ENCODE data around the gene CALCR. TPM values are rescaled to one million over a fixed set of nuclear protein-coding genes. Genes with fewer than 3 reads are reported as not detected.

Gene CALCR
- total and polyA plus RNA-seq, 2 of the 4 experiments (the other 2 are of a cell fraction) = not detected

DNA sequence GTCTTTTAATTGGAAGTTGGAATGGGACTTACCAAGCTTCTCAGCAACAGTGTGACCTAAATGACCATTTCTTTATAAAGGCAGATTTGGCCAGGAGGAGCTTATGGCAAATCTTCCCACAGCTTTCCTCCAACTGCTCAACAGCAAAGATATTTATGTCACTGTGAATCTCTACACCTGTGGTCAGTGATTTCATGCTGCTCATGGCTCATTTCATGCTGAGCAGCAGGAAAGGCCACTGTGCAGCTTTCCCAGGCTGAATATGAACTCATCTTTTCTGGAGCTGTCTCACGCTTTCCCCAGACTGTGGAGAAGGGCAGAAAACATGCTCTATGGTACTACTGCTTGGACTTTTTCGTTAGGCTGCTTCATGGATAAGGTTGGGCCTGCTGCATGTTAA is 29.8 kb downstream of the CALCR start:
- ATAC-seq (ENCODE audit: low read depth) (no peak), DNase-seq (no peak)
- Histone ChIP-seq H3K56ac (ENCODE audit: extremely low read depth, insufficient read depth, low read length) (no peak overlapping the region), H2AFZ (replicated peaks; ENCODE audit: low read length, poor library complexity) (no peak overlapping the region), H2AK9ac (replicated peaks; ENCODE audit: low read depth, low read length, poor library complexity) (no peak overlapping the region), H4K5ac (ENCODE audit: low read depth, low read length) (no peak overlapping the region), H3K79me1 (ENCODE audit: low read depth in 1 of 2, low read length in 2 of 2) (no peaks in the 10 kb centered on the region), H3K9me1 (ENCODE audit: insufficient read depth, low read length) (no peaks in the 10 kb centered on the region), H3K23ac (ENCODE audit: low read depth, low read length) (no peak overlapping the region), H3K27ac (ENCODE audit: insufficient read depth, low read length) (no peak overlapping the region), H4K91ac (ENCODE audit: insufficient read depth, low read depth, low read length) (no peak overlapping the region), H2BK20ac (ENCODE audit: low read depth, low read length) (no peak overlapping the region), H3K4me1 (ENCODE audit: control insufficient read depth, insufficient read depth, low read length) (no peaks in the 10 kb centered on the region), H4K8ac (ENCODE audit: low read depth in 2 of 2, low read length in 2 of 2) (no peak overlapping the region), H3K36me3 (ENCODE audit: control insufficient read depth, insufficient read depth, low read length) (no peaks in the 10 kb centered on the region), H2BK15ac (ENCODE audit: low read depth, low read length) (no peak overlapping the region), H3K18ac (ENCODE audit: low read depth, low read length) (no peak overlapping the region), H2BK5ac (ENCODE audit: low read depth, low read length, poor library complexity, severe bottlenecking) (no peak overlapping the region), H2BK120ac (ENCODE audit: low read depth, low read length) (no peak overlapping the region), H2AK5ac (ENCODE audit: low read depth, low read length) (no peak overlapping the region), H3K27me3 (ENCODE audit: control insufficient read depth, insufficient read depth, low read length) (no peaks in the 10 kb centered on the region; the same call in 1 of the 2 replicates), H3K4me2 (ENCODE audit: low read depth, low read length) (no peak overlapping the region), H4K20me1 (ENCODE audit: insufficient read depth, low read length) (no peaks in the 10 kb centered on the region), H3K9me3 (ENCODE audit: control insufficient read depth, insufficient read depth, low read length) (no peaks in the 10 kb centered on the region), H3K4me3 (ENCODE audit: insufficient read depth, low read depth, low read length) (no peak overlapping the region), H3K14ac (replicated peaks; ENCODE audit: low read depth, low read length) (no peak overlapping the region), H3K4ac (ENCODE audit: low read depth, low read length) (no peak overlapping the region), H3K9ac (ENCODE audit: low read depth, low read length) (no peak overlapping the region)
- ChIA-PET CTCF (no interaction called here), POLR2A (ENCODE audit: unreplicated experiment) (no interaction called here)
- TF ChIP-seq BHLHE40 (IDR thresholded peaks at IDR 0.05; ENCODE audit: low read depth, low read length) (no peak), CEBPB (IDR thresholded peaks at IDR 0.05; ENCODE audit: low read depth, low read length) (no peak), MXI1 (IDR thresholded peaks at IDR 0.05; ENCODE audit: borderline replicate concordance, low read depth, low read length) (no peak), CTCF (conservative IDR thresholded peaks at IDR 0.05; ENCODE audit: low read depth, low read length) (no peak), FOS (IDR thresholded peaks at IDR 0.05; ENCODE audit: low read depth, low read length) (no peak), RAD21 (IDR thresholded peaks at IDR 0.05; ENCODE audit: low read length) (no peak), MAZ (IDR thresholded peaks at IDR 0.05; ENCODE audit: borderline replicate concordance, low read depth, low read length) (no peak), NFE2L2 (IDR thresholded peaks at IDR 0.05; ENCODE audit: low read depth, low read length) (no peak), MAFK (IDR thresholded peaks at IDR 0.05; ENCODE audit: low read depth, low read length) (no peak), USF2 (IDR thresholded peaks at IDR 0.05; ENCODE audit: low read depth, low read length) (no peak), RFX5 (IDR thresholded peaks at IDR 0.05; ENCODE audit: low read depth, low read length) (no peak), CHD1 (IDR thresholded peaks at IDR 0.05; ENCODE audit: low read depth, low read length) (no peak), POLR2A (IDR thresholded peaks at IDR 0.05; ENCODE audit: low read depth, low read length) (no peak), ELK1 (IDR thresholded peaks at IDR 0.05; ENCODE audit: borderline replicate concordance, low read depth, low read length) (no peak), RCOR1 (IDR thresholded peaks at IDR 0.05; ENCODE audit: insufficient replicate concordance, low read length) (no peak), SMC3 (IDR thresholded peaks at IDR 0.05; ENCODE audit: low read depth, low read length) (no peak)
- in situ Hi-C loops (cut with MboI; ENCODE audit: low sequenced_read_pairs) (no loop called here), dilution Hi-C loops (cut with HindIII; ENCODE audit: low sequenced_read_pairs, unreplicated experiment) (no loop called here), intact Hi-C loops (cut with micrococcal nuclease) (loop anchor here (10.0 kb wide), 1 partner anchor 450 kb away; no protein-coding TSS in a partner anchor)
- no TSS peak for BruUV-seq (replicated peaks)
- no CpG with 5 or more reads among the region's 2 CpGs for WGBS, 2 experiments (ENCODE audit: extremely low coverage in 2 of 2, insufficient read length in 1 of 2)

Measured in IMR-90 (cell line).